HEK293 (cell line): Measurements from ENCODE around the gene UTP14C.

Experiments used
- CTCF ChIA-PET: fragments of 350-600 bp; formaldehyde crosslinking; extraction: SDS; loops from one replicate; lab custom pipeline; 2021; ENCODE audit warnings: antibody characterized with exemption; lab: Yijun Ruan, JAX
- POLR2A ChIA-PET: fragments of 300-600 bp; formaldehyde crosslinking; extraction: SDS; loops from one replicate; lab custom pipeline; 2020; ENCODE audit warnings: antibody characterized with exemption, inconsistent platforms; lab: Yijun Ruan, JAX
- H3K27ac ChIP-seq: fragments of 200-500 bp; sonication (Bioruptor generic); 2 replicates; pipeline ENCODE4 v1.5.1; 2014; ENCODE audit warnings: low read depth, low read length, control low read depth, inconsistent platforms; ENCODE audit errors: extremely low read depth
- H3K36me3 ChIP-seq, 2 experiments: fragments of 200-500 bp in 1 of 2; sonication (Bioruptor generic) in 1 of 2; 1 replicate in 1 of 2; 2 replicates in 1 of 2; pipeline ENCODE4 v1.5.1; 2014 to 2017; ENCODE audit warnings: inconsistent platforms in 2 of 2, low read length in 2 of 2; ENCODE audit not compliant: control insufficient read depth in 2 of 2, insufficient read depth in 1 of 2
- H3K4me1 ChIP-seq: fragments of 200-500 bp; sonication (Bioruptor generic); 2 replicates; pipeline ENCODE4 v1.5.1; 2014; ENCODE audit warnings: mild to moderate bottlenecking, low read length, inconsistent platforms; ENCODE audit not compliant: control insufficient read depth, insufficient read depth
- H3K4me3 ChIP-seq: 2 replicates; pipeline ENCODE4 v1.5.1; 2011; ENCODE audit warnings: low read depth, mild to moderate bottlenecking, control low read depth, low read length, moderate library complexity
- H3K9me3 ChIP-seq: fragments of 200-500 bp; sonication (Bioruptor generic); 2 replicates; pipeline ENCODE4 v1.5.1; 2014; ENCODE audit warnings: low read depth, low read length, inconsistent platforms; ENCODE audit not compliant: control insufficient read depth, insufficient read depth
- MEIS1 ChIP-seq: sonication (generic); formaldehyde crosslinking; IDR thresholded peaks from 2 replicates; pipeline ENCODE4 v1.8.1; 2022; ENCODE audit warnings: missing genetic modification reagents, mild to moderate bottlenecking, borderline replicate concordance
- SCRT1 ChIP-seq: fragments of 450-650 bp; formaldehyde crosslinking; IDR thresholded peaks from 2 replicates; pipeline ENCODE4 v1.5.1; 2016; ENCODE audit warnings: missing biosample characterization, missing genetic modification characterization, borderline replicate concordance
- SP2 ChIP-seq: fragments of 450-650 bp; formaldehyde crosslinking; IDR thresholded peaks from 2 replicates; pipeline ENCODE4 v1.5.1; 2016; ENCODE audit warnings: missing biosample characterization, missing genetic modification characterization
- ZBTB20 ChIP-seq: fragments of 450-650 bp; formaldehyde crosslinking; IDR thresholded peaks from 2 replicates; pipeline ENCODE4 v1.5.1; 2016; ENCODE audit warnings: missing biosample characterization, missing genetic modification characterization
- ZNF112 ChIP-seq: fragments of 450-650 bp; formaldehyde crosslinking; IDR thresholded peaks from 2 replicates; pipeline ENCODE4 v1.5.0; 2017; ENCODE audit warnings: missing biosample characterization, missing genetic modification characterization
- ZNF16 ChIP-seq: fragments of 450-650 bp; formaldehyde crosslinking; IDR thresholded peaks from 2 replicates; pipeline ENCODE4 v1.5.1; 2016; ENCODE audit warnings: low read depth, missing biosample characterization, missing genetic modification characterization
- ZNF248 ChIP-seq: fragments of 450-650 bp; formaldehyde crosslinking; IDR thresholded peaks from 2 replicates; pipeline ENCODE4 v1.5.1; 2017; ENCODE audit warnings: missing biosample characterization, missing genetic modification characterization
- ZNF302 ChIP-seq: fragments of 450-650 bp; formaldehyde crosslinking; IDR thresholded peaks from 2 replicates; pipeline ENCODE4 v1.5.1; 2016; ENCODE audit warnings: missing biosample characterization, missing genetic modification characterization, low read depth
- ZNF311 ChIP-seq: fragments of 450-650 bp; formaldehyde crosslinking; IDR thresholded peaks from 2 replicates; pipeline ENCODE4 v1.5.1; 2017; ENCODE audit warnings: missing biosample characterization, missing genetic modification characterization, borderline replicate concordance
- ZNF350 ChIP-seq: fragments of 450-650 bp; formaldehyde crosslinking; IDR thresholded peaks from 2 replicates; pipeline ENCODE4 v1.5.0; 2017; ENCODE audit warnings: missing biosample characterization, mild to moderate bottlenecking, missing genetic modification characterization
- ZNF366 ChIP-seq: fragments of 450-650 bp; formaldehyde crosslinking; conservative IDR thresholded peaks from 2 replicates; pipeline ENCODE4 v1.5.1; 2016; ENCODE audit warnings: missing biosample characterization, missing genetic modification characterization
- ZNF433 ChIP-seq: fragments of 450-650 bp; formaldehyde crosslinking; IDR thresholded peaks from 2 replicates; pipeline ENCODE4 v1.5.1; 2016; ENCODE audit warnings: missing biosample characterization, missing genetic modification characterization, low read depth
- ZNF514 ChIP-seq: fragments of 450-650 bp; formaldehyde crosslinking; IDR thresholded peaks from 2 replicates; pipeline ENCODE4 v1.5.1; 2016; ENCODE audit warnings: missing biosample characterization, missing genetic modification characterization
- ZNF555 ChIP-seq: fragments of 450-650 bp; formaldehyde crosslinking; conservative IDR thresholded peaks from 2 replicates; pipeline ENCODE4 v1.5.1; 2017; ENCODE audit warnings: missing biosample characterization, mild to moderate bottlenecking, missing genetic modification characterization, inconsistent platforms
- ZNF560 ChIP-seq: fragments of 450-650 bp; formaldehyde crosslinking; IDR thresholded peaks from 2 replicates; pipeline ENCODE4 v1.5.1; 2017; ENCODE audit warnings: missing biosample characterization, missing genetic modification characterization, borderline replicate concordance
- ZNF621 ChIP-seq: fragments of 450-650 bp; formaldehyde crosslinking; IDR thresholded peaks from 2 replicates; pipeline ENCODE4 v1.5.1; 2017; ENCODE audit warnings: missing biosample characterization, missing genetic modification characterization
- ZNF626 ChIP-seq: fragments of 450-650 bp; sonication (Bioruptor Pico); formaldehyde crosslinking; IDR thresholded peaks from 2 replicates; pipeline ENCODE4 v1.5.1; 2018; ENCODE audit warnings: missing biosample characterization, missing genetic modification characterization, inconsistent platforms
- ZNF664 ChIP-seq: fragments of 450-650 bp; formaldehyde crosslinking; IDR thresholded peaks from 2 replicates; pipeline ENCODE4 v1.5.1; 2016; ENCODE audit warnings: missing biosample characterization, missing genetic modification characterization
- ZNF837 ChIP-seq: fragments of 450-650 bp; formaldehyde crosslinking; IDR thresholded peaks from 2 replicates; pipeline ENCODE4 v1.5.1; 2016; ENCODE audit warnings: missing biosample characterization, missing genetic modification characterization
- ZSCAN23 ChIP-seq: fragments of 450-650 bp; formaldehyde crosslinking; IDR thresholded peaks from 2 replicates; pipeline ENCODE4 v1.5.1; 2016; ENCODE audit warnings: missing biosample characterization, missing genetic modification characterization
- TF ChIP-seq, protein P1 (sequence below): fragments of 450-650 bp; formaldehyde crosslinking; IDR thresholded peaks from 2 replicates; pipeline ENCODE4 v1.5.1; 2017; ENCODE audit warnings: missing biosample characterization, mild to moderate bottlenecking, missing genetic modification characterization, moderate library complexity
- TF ChIP-seq, protein P2 (sequence below): fragments of 450-650 bp; formaldehyde crosslinking; IDR thresholded peaks from 2 replicates; pipeline ENCODE4 v1.5.0; 2017; ENCODE audit warnings: missing biosample characterization, missing genetic modification characterization, borderline replicate concordance
- TF ChIP-seq, protein P3 (sequence below): fragments of 450-650 bp; formaldehyde crosslinking; IDR thresholded peaks from 2 replicates; pipeline ENCODE4 v1.5.1; 2016; ENCODE audit warnings: missing biosample characterization, missing genetic modification characterization

Gene UTP14C

DNA sequence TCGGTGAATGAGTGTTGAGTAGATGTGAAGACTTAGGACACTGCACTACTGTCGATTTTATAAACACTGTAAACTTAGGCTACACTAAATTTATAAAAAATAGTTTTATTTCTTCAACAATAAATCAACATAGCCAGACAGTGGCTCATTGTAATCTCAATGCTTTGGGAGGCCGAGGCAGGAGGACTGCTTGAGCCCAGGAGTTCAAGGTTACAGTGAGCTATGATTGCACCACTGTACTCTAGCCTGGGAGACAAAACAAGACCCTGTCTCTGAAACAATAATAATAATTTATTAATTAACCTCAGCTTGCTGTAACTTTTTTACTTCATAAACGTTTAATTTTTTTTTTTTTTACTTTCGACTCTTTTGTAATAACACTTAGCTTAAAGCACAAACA lies 47.6 kb upstream of the UTP14C start (continued):
- TF ChIP-seq, protein P1, sequence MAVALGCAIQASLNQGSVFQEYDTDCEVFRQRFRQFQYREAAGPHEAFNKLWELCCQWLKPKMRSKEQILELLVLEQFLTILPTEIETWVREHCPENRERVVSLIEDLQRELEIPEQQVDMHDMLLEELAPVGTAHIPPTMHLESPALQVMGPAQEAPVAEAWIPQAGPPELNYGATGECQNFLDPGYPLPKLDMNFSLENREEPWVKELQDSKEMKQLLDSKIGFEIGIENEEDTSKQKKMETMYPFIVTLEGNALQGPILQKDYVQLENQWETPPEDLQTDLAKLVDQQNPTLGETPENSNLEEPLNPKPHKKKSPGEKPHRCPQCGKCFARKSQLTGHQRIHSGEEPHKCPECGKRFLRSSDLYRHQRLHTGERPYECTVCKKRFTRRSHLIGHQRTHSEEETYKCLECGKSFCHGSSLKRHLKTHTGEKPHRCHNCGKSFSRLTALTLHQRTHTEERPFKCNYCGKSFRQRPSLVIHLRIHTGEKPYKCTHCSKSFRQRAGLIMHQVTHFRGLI: no peak
- TF ChIP-seq ZNF350 (no peak), ZNF621 (tag by site-specific recombination) (no peak), ZNF837 (tag by site-specific recombination) (no peak)
- TF ChIP-seq, protein P2, sequence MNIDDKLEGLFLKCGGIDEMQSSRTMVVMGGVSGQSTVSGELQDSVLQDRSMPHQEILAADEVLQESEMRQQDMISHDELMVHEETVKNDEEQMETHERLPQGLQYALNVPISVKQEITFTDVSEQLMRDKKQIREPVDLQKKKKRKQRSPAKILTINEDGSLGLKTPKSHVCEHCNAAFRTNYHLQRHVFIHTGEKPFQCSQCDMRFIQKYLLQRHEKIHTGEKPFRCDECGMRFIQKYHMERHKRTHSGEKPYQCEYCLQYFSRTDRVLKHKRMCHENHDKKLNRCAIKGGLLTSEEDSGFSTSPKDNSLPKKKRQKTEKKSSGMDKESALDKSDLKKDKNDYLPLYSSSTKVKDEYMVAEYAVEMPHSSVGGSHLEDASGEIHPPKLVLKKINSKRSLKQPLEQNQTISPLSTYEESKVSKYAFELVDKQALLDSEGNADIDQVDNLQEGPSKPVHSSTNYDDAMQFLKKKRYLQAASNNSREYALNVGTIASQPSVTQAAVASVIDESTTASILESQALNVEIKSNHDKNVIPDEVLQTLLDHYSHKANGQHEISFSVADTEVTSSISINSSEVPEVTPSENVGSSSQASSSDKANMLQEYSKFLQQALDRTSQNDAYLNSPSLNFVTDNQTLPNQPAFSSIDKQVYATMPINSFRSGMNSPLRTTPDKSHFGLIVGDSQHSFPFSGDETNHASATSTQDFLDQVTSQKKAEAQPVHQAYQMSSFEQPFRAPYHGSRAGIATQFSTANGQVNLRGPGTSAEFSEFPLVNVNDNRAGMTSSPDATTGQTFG (tag by site-specific recombination): no peak

DNA sequence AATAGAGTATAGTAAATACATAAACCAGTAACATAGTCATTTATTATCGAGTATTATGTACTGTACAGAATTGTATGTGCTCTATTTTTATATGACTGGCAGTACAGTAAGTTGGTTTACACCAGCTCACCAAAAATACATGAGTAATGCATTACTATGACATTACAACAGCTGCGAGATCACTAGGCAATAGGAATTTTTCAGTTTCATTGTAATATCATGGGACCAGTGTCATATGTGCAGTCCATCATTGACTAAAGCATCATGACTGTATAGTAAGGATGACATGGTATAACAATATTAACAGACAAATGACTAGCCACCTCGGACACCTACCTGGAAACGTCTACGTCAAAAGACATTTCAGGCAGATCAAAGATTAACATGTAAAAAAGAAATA lies 46.9 kb upstream of the UTP14C start:
- Histone ChIP-seq H3K4me3 (no peak overlapping the region), H3K36me3 (peaks cover 0 to 3% of the 10 kb centered on the region in 2 experiments; a peak in 1 of 3 replicates), H3K4me1 (0 out of 2 replicates have a peak, but pooled peaks cover 7% of the 10 kb centered on the region), H3K9me3 (no peaks in the 10 kb centered on the region), H3K27ac (no peak overlapping the region)
- TF ChIP-seq ZBTB20 (tag by site-specific recombination) (no peak), ZSCAN23 (no peak), ZNF514 (tag by site-specific recombination) (no peak), ZNF626 (tag by site-specific recombination) (no peak), ZNF248 (tag by site-specific recombination) (no peak), SCRT1 (tag by site-specific recombination) (no peak), ZNF350 (no peak)
- TF ChIP-seq, protein P3, sequence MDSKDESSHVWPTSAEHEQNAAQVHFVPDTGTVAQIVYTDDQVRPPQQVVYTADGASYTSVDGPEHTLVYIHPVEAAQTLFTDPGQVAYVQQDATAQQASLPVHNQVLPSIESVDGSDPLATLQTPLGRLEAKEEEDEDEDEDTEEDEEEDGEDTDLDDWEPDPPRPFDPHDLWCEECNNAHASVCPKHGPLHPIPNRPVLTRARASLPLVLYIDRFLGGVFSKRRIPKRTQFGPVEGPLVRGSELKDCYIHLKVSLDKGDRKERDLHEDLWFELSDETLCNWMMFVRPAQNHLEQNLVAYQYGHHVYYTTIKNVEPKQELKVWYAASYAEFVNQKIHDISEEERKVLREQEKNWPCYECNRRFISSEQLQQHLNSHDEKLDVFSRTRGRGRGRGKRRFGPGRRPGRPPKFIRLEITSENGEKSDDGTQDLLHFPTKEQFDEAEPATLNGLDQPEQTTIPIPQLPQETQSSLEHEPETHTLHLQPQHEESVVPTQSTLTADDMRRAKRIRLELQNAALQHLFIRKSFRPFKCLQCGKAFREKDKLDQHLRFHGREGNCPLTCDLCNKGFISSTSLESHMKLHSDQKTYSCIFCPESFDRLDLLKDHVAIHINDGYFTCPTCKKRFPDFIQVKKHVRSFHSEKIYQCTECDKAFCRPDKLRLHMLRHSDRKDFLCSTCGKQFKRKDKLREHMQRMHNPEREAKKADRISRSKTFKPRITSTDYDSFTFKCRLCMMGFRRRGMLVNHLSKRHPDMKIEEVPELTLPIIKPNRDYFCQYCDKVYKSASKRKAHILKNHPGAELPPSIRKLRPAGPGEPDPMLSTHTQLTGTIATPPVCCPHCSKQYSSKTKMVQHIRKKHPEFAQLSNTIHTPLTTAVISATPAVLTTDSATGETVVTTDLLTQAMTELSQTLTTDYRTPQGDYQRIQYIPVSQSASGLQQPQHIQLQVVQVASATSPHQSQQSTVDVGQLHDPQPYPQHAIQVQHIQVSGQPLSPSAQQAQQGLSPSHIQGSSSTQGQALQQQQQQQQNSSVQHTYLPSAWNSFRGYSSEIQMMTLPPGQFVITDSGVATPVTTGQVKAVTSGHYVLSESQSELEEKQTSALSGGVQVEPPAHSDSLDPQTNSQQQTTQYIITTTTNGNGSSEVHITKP (tag by site-specific recombination): no peak
- ChIA-PET POLR2A (no interaction called here), CTCF (no interaction called here)

DNA sequence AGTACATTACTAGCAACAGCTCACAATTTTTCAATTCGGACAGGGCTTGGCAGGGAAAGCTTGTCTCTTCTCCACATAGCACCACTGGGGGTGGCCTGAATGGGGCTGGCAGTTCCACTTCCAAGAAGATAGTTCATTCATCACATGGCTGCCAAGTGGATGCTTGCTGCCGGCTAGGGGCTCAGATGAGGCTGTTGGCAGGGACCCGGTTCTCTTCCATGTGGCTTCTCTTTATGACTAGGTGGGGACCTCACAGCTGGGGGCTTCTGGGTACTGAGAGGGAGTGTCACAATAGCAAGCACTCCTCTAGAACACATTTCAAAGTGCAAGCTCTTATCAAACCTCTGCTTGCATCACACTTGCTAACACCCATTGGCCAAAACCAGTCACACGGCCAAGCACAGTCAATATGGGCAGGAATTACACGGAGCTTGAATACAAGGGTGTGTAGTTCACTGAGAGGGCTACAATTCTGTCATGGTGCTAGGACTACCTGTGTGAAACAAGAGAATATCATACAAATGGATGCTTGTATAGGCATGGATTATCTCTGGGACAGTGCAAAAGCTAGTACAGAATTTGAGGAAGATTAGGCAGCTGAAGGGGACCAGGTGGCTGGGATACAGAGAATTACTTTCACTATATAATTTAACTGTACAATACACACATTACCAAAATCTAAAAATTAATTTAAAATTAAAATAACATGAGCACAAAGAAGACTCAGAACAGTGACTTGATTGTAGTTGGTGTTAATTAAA lies 45.5 kb upstream of the UTP14C start:
- Histone ChIP-seq H3K27ac (no peak overlapping the region), H3K4me3 (no peak overlapping the region)
- no peak for TF ChIP-seq MEIS1 (CRISPR knock-in tag)
- no peak for TF ChIP-seq ZNF433
- TF ChIP-seq ZNF16: no peak
- TF ChIP-seq ZNF366 (tag by site-specific recombination): no peak
- no peak for TF ChIP-seq SP2 (tag by site-specific recombination)
- no peak for TF ChIP-seq ZNF112 (tag by site-specific recombination)
- no peak for TF ChIP-seq ZNF560 (tag by site-specific recombination)
- no peak for TF ChIP-seq ZNF664 (tag by site-specific recombination)
- no peak for TF ChIP-seq SCRT1 (tag by site-specific recombination)
- TF ChIP-seq ZNF302 (tag by site-specific recombination): no peak
- TF ChIP-seq ZNF311: no peak
- TF ChIP-seq ZNF555 (tag by site-specific recombination): no peak
- TF ChIP-seq, all 188 proteins: peak for 0
- ChIA-PET CTCF (no interaction called here), POLR2A (no interaction called here)
- Histone ChIP-seq H3K4me1 (0 out of 2 replicates have a peak, but pooled peaks cover 7% of the 10 kb centered on the region), H3K9me3 (no peaks in the 10 kb centered on the region), H3K36me3 (peaks cover 0 to 3% of the 10 kb centered on the region in 2 experiments; a peak in 1 of 3 replicates)
